ENCODE results near the gene NFRKB.
A peak's percentile ranks its signal among the peaks of the same experiment; 100 is the strongest.
"Not testable (repeated sequence)": the region's sequence is repeated elsewhere in the genome, so short reads cannot be mapped to it uniquely, and the experiment has no call there.

NFRKB gene

DNA sequence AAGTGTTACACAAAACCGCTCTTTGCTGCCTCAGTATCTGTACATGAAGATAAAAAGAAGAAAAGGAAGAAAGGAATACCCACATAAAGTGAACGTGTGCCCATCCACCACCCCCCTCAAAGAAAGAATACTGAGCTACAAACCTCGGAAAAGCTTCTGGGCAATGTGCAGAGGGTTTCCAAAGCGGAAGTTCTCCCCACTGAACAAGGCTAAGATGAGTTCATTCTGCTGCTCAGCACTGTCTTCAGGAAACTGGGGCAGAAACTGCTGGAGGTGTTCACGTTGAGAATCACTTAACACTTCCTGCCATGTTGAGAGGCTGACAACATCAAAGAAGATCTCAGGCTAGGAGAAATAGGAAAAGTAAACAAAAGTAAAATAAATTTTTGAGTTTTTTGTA lies 6.9 kb downstream of the NFRKB start:
- DNase-seq = peak; percentile 38

- no peak for DNase-seq
Observed at GRCh38 chr11:129885381-129885780, 10.0 kb downstream of the NFRKB start.

DNA sequence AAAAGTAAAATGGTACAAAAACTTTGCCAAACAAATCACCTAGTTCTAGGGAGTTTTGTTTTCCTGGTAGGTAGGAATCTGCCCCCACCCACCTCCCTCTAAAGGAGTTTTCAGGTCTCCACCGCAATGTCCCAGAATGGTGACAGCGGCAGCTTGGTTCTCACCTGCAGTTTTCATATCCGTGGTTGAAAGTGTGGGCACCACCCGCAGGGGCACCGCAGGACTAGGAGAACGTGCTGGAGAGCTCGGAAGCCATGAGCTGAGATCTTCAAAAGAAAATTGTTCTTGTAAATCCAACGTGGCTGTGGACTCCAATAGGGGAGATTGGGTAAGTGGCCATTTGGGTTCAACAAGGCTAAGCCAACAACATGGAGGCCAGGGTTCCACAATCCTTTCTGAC lies 10.8 kb downstream of the NFRKB start:
- no peak for DNase-seq

- DNase-seq = no peak
Observed at GRCh38 chr11:129881570-129882170, 13.7 kb downstream of the NFRKB start.

DNA sequence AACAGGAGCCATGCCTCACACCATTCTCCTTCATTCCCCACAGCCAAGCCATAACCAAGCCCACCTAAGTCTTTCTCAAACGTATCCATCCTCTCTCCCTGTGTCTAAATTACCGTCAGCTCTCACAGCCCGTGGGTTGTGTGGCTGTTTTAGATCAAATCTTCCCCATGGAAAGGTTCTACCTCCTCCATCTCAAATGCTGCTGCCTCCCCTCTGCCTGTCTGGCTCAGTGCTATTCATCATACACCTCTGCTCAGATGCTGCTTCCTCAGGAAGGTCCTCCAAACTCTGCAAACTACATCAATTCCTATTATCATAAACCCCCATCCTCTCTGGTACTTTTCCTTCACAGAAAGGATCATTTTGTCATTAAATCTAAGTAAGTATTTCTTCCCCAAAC lies 15.1 kb downstream of the NFRKB start:
- no peak for DNase-seq

GRCh38 chr11:129871914-129872313 lies 23.5 kb downstream of the NFRKB start:
- DNase-seq = no peak

DNA sequence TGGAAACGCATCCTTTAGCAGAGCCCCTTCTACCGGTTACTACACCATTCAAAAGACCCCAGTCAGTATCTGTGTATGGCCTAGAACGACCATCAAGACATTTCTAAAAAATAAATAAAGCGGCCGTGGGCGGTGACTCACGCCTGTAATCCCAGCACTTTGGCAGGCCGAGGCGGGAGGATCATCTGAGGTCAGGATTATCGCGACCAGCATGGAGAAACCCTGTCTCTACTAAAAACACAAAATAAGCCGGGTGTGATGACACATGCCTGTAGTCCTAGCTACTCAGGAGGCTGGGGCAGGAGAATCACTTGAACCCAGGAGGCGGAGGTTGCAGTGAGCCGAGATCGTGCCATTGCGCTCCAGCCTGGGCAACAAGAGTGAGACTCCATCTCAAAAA lies 26.8 kb downstream of the NFRKB start:
- DNase-seq = not testable (repeated sequence)

DNA sequence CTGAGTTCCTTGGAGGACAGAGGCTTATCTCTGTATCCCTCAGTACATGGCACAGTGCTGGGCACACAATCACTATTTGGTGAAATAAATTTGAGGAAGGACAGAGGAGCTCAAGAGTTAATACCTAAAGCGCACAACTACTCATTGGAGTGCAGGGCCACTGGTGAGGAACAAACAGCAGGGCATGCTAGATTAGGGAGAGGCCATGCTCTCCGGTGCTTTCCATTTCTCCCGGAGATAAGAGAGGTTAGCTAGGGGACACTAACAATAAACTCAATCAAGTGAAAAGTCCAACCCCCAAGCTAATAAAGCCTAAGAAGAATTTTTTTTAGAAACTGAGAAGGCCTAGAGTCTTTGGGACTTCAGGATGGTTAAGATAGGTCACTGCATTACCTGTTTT lies 29.1 kb downstream of the NFRKB start:
- DNase-seq = no peak

- no peak for DNase-seq
Observed at GRCh38 chr11:129865701-129866100, 29.7 kb downstream of the NFRKB start.

DNA sequence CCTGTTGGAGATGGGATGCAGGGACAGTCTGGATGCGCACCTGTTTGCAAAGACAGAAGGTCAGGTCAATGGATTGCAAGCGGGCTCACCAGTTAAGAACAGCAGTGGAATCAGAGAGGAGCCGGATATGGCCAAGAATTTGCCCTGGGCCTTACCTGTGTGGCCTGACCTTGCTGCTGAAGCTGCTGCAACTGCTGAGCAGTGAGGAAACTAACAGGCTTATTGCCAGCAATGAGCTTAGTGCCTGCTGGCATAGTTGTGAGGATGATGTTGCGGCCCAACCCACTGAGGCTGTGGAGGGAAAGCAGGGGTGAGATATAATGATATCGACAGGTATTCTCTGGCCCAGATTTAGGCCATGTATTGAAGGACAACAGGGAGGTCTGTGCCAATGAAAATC lies 30.6 kb downstream of the NFRKB start:
- no peak for DNase-seq

GRCh38 chr11:129861702-129862522 lies 33.5 kb downstream of the NFRKB start:
- DNase-seq = no peak

DNA sequence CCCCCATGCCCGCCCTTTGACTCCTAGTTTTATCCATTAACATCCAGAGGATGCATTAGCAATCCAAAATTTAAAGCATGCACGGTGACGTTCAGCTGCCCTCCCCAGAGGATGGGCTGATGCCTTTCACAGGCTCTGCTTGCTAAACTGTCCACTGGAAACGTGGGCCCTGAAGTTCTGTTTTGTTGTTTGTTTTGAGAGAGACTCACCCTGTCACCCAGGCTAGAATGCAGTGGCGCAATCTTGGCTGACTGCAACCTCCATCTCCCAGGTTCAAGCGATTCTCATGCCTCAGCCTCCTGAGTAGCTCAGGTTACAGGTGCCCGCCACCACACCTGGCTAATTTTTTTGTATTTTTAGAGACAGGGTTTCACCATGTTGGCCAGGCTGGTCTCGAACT lies 39.3 kb downstream of the NFRKB start:
- DNase-seq = no peak

DNA sequence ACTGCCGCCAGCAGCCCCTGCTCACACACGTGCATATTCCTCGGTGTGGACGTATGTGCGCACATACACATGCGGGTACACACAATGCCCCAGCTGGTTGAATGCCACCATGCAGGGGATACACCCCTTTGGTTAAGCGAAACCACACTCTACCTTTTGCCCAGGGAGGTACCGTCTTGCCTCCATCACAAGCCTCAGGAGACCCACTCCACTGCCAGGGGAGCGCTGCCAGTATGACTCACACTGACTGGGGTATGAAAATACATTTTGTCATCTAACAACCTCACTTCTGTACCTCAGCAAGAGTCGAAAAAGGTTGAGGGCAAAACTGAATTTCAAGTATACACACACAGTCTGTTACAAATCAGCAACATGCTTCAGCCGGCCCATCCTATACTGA lies 40.3 kb downstream of the NFRKB start:
- no peak for DNase-seq

GRCh38 chr11:129854232-129854805 lies 41.1 kb downstream of the NFRKB start:
- peak; percentile 13 for DNase-seq

DNA sequence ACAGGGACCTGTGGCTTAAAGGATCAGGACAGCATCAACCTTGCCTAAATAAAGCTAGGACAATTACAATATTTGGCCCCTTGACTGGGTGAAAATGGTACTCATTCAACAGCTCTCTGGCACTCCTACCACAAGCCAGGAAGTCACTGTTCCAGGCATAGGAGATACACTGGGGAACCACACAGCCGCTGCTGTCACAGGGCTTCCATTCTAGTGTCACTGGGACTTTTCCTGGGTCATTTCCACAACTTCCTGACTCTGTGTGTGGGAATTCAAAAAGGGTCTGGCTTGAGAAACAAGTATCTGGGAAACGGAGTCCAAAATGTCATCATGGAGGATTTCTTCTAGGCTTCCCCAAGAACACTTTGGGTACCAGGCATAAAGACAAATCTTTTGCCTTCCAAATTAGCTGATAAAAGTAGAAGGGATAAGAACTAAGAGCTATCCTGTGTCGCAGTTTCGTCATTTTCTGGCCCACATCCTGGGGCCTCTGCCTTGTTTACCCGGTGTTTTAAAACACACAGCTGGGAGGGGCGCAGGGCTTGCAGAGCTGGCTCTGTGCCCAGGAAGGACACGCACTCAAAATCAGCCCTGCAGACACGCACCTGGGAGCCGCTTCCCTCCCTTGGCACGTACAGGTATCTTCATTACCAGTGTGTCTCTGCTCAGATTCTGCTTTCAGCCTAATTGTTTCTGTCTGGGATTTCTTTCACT lies 41.7 kb downstream of the NFRKB start:
- DNase-seq = peak; percentile 79

DNA sequence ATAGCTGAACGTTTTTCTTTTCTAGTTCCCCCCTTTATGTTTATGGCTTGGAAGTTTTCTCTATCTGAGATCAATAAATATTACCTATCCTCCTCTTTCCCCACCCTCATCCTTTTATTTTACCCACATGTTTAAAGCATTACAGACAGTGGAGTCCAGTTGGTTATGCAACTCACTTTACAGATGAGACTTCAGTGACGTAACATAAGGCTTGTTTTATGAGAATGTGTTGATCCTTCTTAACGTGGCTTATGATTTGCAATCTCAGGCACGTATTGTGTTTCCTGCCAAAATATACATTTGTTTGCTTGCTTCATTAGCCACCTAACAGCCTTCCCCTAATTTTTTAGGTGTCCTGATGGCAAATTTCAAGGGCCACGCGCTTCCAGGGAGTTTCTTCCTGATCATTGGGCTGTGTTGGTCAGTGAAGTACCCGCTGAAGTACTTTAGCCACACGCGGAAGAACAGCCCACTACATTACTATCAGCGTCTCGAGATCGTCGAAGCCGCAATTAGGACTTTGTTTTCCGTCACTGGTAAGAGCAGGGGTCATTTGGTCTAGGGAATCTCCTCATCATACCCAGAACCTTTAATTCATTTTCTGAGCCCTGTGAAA lies 43.1 kb downstream of the NFRKB start:
- no peak for DNase-seq

GRCh38 chr11:129849447-129850130 lies 45.8 kb downstream of the NFRKB start:
- no peak for DNase-seq

GRCh38 chr11:129847361-129847760 lies 48.0 kb downstream of the NFRKB start:
- not testable (repeated sequence) for DNase-seq

DNA sequence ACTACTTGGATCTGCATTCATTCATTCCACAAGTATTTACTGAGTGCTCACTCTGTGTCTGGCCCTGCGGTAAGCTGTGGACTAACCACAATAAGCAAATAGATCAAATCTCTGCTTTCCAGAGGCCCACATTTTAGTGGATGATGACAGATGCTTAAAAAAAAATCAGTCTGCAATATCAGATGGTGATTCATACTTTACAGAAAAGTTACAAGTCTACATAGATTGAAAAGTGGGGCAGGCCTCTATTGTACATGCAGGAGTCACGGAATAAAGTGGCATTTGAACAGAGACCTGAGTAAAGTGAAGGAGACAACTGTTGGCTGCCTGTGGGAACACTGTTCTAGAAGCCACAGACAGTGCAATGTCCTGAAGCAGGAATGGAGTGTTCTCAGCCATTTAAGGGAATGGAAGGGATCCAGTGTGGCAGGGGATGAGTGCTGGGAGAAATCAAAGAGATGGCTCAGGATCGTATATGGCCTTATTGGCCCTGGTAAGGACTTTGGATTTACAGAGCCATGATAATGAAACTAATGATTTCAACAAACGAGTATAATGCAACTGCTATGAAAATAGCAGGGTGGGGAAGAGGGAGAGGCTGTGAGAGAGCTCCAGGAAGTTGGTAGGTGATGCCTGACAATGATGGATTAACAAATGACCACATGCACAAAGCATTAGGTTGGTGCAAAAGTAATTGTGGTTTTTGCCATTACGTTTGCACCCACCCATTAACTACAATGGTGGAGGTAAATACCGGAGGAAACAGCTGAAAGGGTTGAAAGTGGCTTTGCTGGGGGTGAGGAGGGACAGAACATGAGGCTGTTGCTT lies 48.7 kb downstream of the NFRKB start:
- peak; percentile 68 for DNase-seq

Measured in CD4-positive, alpha-beta T cell treated with Interleukin-4 for 4 hours (primary cell).